WI38 (cell line): ENCODE measurements around the gene DISC1.
"Not testable (repeated sequence)": the region's sequence is repeated elsewhere in the genome, so short reads cannot be mapped to it uniquely, and the experiment has no call there.

ENCODE experiments used
- H3K4me3 ChIP-seq: 2 replicates; pipeline ENCODE4 v1.5.1; 2011; ENCODE audit warnings: low read depth, mild to moderate bottlenecking, control low read depth, low read length
- TF ChIP-seq, protein P1 (sequence below): IDR thresholded peaks from 2 replicates; pipeline ENCODE4 v1.5.1; 2012; ENCODE audit warnings: low read depth, mild to moderate bottlenecking, control low read depth, low read length

DISC1 gene

DNA sequence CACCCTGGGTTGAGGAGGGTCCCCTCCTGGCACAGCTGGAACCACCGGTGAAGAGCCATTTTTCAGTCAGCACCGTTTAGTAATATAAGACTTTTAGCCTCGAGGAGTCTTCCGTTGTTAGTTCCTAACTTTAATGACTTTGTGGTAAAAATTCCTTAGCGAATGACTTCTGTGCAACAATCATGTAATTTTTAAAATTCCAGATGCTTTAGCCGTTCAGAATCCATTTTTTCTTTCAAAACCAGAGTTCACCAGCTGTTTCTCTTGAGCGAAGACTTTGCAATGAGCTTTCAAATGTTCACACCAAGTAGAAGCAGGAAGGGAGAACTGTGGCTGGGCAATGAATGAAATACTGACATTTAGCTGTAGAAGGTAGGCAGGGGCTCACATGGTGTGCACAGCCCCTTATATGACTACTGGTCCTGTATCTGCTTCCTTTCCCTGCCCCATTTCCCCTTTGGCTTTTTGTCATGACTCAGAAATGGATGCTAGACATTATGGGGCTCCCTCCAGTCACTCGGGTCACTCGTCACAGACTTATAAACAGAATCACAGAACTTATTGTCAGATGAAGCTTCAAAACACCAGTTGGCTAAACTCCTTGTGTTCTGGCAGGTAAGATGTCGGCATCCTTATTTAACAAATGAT, 4.1 kb downstream of the DISC1 start:
- H3K4me3 ChIP-seq: peak overlapping the region; percentile 17; the same call in 1 of the 2 replicates
- TF ChIP-seq, protein P1, sequence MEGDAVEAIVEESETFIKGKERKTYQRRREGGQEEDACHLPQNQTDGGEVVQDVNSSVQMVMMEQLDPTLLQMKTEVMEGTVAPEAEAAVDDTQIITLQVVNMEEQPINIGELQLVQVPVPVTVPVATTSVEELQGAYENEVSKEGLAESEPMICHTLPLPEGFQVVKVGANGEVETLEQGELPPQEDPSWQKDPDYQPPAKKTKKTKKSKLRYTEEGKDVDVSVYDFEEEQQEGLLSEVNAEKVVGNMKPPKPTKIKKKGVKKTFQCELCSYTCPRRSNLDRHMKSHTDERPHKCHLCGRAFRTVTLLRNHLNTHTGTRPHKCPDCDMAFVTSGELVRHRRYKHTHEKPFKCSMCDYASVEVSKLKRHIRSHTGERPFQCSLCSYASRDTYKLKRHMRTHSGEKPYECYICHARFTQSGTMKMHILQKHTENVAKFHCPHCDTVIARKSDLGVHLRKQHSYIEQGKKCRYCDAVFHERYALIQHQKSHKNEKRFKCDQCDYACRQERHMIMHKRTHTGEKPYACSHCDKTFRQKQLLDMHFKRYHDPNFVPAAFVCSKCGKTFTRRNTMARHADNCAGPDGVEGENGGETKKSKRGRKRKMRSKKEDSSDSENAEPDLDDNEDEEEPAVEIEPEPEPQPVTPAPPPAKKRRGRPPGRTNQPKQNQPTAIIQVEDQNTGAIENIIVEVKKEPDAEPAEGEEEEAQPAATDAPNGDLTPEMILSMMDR: no peak

DNA sequence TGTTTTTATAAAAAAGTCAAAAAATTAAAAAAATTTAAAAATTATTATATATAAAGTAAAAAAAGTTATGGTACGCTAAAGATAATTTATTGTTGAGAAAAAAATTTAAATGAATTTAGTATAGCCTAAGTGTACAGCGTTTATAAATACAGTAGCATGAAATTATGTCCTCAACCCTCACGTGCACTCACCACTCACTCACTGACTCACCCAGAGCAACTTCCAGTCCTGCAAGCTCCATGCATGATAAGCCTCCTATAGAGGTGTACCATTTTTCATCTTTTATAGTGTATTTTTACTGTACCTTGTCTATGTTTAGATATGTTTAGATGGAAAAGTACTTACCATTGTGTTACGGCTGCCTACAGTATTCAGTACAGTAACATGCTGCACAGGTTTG, 5.1 kb downstream of the DISC1 start:
- TF ChIP-seq, protein P1: no peak
- no peak overlapping the region for H3K4me3 ChIP-seq

DNA sequence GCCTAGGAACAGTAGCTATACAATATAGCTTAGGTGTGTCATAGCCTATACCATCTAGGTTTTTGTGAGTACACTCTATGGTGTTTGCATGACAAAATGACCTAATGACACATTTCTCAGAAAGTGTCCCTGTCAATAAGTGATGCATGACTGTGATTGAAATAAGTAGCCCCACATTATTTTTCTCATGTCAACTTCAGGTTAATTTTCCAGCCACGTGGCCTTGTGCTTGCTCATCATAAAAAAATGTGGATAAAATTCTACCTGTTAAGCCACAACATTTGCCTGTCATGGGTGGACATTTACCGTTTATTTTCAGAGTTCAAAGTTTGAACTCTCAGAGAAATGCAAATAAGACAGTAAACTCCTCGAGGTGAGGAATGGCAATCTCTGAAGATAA, 5.5 kb downstream of the DISC1 start:
- no peak overlapping the region for H3K4me3 ChIP-seq
- TF ChIP-seq, protein P1: no peak

DNA sequence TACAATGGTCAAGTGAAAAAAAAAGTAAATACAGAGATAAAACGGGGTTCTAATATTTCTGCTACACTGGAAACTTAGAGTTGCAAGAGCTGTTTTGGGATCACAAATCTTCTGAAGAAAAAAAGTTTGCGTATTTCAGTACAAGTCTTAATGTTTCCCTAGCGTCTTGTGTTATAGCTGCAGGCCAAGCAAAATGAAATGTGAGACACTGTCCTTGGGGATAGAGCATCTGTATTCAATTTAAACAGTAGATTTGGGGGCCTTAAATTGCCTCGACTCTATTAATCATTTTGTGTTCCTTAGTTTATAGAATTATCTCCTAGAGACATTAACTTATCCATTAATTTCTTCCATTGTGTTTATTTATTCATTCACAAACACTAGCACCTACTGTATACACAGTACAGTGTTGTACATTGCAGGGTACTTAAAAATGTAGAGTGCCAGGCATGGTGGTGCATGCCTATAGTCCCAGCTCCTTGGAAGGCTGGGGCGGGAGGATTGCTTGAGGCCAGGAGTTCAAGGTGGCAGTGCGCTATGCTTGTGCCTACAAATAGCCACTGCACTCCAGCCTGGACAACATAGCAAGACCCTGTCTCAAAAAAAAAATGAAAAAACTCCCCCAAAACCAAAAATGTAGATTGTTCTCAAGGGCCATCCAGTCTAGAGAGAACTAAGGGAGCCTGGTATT, 7.9 kb downstream of the DISC1 start:
- TF ChIP-seq, protein P1: no peak
- H3K4me3 ChIP-seq: no peak overlapping the region

DNA sequence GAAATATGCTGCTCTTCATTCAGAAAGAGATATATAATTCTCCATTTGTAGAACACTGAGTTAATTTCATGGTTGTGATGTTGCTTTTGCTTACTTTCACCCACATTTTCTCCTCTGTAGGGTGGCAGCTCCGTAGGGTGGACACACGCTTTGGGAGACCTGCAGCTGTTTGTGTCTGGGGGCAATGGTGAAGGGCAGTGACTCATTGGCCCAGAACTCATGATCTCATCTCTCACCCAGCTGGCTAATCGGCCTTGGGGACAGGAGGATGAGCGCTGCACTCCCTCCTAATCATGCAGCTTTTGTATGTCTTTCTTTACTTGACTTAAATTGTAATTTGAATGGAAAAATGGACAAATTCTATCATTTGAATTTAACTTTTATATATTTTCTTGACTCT, 9.6 kb downstream of the DISC1 start:
- H3K4me3 ChIP-seq: no peak overlapping the region

DNA sequence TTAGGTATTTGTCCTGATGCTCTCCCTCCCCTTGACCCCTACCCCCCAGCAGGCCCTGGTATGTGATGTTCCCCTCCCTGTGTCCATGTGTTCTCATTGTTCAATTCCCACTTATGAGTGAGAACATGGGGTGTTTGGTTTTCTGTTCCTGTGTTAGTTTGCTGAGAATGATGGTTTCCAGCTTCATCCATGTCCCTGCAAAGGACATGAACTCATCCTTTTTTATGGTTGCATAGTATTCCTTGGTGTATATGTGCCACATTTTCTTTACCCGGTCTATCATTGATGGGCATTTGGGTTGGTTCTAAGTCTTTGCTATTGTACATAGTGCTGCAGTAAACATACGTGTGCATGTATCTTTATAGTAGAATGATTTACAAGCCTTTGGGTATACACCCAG, 10.3 kb downstream of the DISC1 start:
- not testable (repeated sequence) for H3K4me3 ChIP-seq

More for the DNA sequence above, 9.6 kb downstream of the DISC1 start:
- TF ChIP-seq, protein P1: no peak

DNA sequence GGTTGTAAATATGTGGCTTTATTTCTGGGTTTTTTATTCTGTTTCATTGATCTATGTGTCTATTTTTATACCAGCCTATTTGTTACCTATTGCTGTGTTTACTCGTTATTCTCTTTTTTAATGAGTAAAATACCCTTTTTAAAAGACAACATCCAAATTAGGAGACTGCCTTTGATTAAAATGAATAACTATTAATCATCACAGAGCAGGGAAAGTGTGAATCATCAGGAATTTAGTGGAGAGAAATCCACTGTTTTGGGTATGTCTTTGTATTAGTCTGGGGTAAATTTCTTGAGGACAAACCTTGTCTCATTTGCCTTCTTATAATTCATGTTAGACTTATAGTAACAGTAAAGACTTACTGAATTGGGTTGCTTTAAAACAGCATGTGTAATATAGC, 12.1 kb downstream of the DISC1 start:
- no peak overlapping the region for H3K4me3 ChIP-seq
- TF ChIP-seq, protein P1: no peak
